ENCODE data around the gene SCD.

Gene SCD

DNA sequence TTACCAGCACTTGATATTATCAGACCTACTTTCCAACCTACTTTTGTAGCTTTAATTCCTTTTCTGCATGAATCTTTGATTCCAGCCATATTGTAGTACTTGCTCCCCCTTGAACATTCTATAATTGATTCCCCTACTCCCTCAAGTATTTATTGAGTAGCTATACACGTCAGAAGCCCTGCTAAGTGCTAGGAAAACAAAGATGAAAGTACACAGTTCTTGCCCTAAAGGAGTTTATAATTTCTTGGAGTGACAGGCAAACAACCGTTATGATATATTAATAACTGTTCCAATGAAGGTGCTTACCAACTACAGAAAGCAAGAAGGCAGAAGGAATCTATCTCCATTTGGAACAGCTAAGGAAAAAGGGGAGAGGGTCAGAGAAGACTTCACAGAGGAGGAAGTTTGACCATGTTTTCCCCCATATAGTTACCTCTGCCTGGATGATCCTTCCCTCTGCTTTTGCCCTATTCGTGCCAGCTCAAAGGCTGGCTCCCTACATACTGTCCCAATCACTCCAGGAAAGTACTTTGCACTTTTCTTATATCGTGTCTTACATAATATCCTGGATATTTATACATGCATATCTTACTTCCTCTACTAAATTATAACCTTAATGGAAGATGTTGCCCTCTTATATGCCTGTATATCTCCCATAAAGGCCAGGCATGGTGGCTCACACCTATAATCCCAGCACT, 54.7 kb downstream of the SCD start:
- no peak for DNase-seq

DNA sequence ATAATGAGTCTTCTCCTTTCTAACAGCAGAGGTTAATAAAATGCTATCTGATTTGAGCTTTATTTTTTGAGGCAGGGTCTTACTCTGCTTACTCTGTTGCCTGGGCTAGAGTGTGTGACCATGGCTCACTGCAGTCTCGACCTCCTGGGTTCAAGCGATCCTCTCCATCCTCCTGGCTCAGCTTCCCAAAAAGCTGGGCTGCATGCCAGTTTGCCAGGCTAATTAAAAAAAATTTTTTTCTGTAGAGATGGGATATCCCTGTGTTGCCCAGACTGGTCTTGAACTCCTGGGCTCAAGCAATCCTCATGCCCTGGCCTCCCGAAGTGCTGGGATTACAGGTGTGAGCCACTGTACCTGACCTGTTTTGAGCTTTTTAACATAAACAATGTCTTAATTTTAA, 56.7 kb downstream of the SCD start:
- no peak for DNase-seq

DNA sequence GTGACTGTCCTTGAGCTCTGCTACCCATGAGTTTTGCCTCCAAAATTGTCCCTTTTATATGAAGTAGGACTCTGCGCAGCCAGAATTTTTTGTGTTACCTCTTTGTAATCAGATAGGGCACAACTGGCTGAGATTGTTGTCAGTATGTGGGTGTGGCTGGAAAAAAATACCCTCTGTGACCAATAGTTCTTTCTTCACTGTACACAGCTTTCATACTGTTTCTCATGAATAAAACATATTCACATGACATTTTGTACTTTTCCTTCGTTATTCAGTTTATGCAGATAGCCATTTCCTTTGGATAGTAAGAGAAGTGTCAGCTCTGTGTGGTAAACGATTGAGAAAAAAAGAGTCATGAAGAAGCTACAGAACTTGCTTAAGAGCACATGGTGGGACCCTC, 66.1 kb downstream of the SCD start:
- no peak for DNase-seq

Data from SW 1271 (cell line).